Measurements from ENCODE around the gene FLYWCH2.

Gene FLYWCH2

GRCh38 chr16:2854700-2855309, 28.2 kb upstream of the FLYWCH2 start:
- no peak for DNase-seq

GRCh38 chr16:2855536-2855935, 27.5 kb upstream of the FLYWCH2 start:
- DNase-seq, result no peak

GRCh38 chr16:2856061-2856670, 26.8 kb upstream of the FLYWCH2 start:
- DNase-seq, result peak; percentile 36

GRCh38 chr16:2856686-2857450, 26.1 kb upstream of the FLYWCH2 start:
- DNase-seq, result no peak

- DNase-seq, result no peak
Observed at GRCh38 chr16:2857451-2858244, 25.4 kb upstream of the FLYWCH2 start, which contains the start of gene PRSS22. Gene PRSS22 (minus strand): TSS chr16:2858170. CDS start chr16:2858104, 66 bp downstream.

- no peak for DNase-seq
Observed at GRCh38 chr16:2858245-2859025, 24.6 kb upstream of the FLYWCH2 start.

GRCh38 chr16:2859686-2860265, 23.2 kb upstream of the FLYWCH2 start:
- no peak for DNase-seq

- DNase-seq, result no peak
Observed at GRCh38 chr16:2860826-2861567, 22.0 kb upstream of the FLYWCH2 start.

- DNase-seq, result no peak
Observed at GRCh38 chr16:2865651-2866050, 17.4 kb upstream of the FLYWCH2 start.

- no peak for DNase-seq
Observed at GRCh38 chr16:2866431-2866830, 16.6 kb upstream of the FLYWCH2 start.

- DNase-seq, result no peak
Observed at GRCh38 chr16:2867661-2867986, 15.4 kb upstream of the FLYWCH2 start.

- DNase-seq, result peak; percentile 96
Observed at GRCh38 chr16:2867987-2868789, 14.8 kb upstream of the FLYWCH2 start.

- DNase-seq, result no peak
Observed at GRCh38 chr16:2871926-2872325, 11.1 kb upstream of the FLYWCH2 start.

GRCh38 chr16:2874032-2874911, 8.7 kb upstream of the FLYWCH2 start:
- no peak for DNase-seq

- DNase-seq, result peak; percentile 66
Observed at GRCh38 chr16:2874912-2875362, 8.1 kb upstream of the FLYWCH2 start.

- no peak for DNase-seq
Observed at GRCh38 chr16:2879854-2880508, 3.0 kb upstream of the FLYWCH2 start.

- DNase-seq, result peak; percentile 35
Observed at GRCh38 chr16:2881783-2882649, 999 bp upstream of the FLYWCH2 start.

- DNase-seq, result peak; percentile 18
Observed at GRCh38 chr16:2883458-2883908, 468 bp downstream of the FLYWCH2 start.
